Aortic smooth muscle cell (primary cell): Measurements from ENCODE around the gene ROMO1. TPM values are rescaled to one million over a fixed set of nuclear protein-coding genes. Genes with fewer than 3 reads are reported as not detected.

Experiments
- total RNA-seq: library from RNA; depleted of rRNA; stranded (reverse); fragments of >200 nt; gene quantifications from 2 replicates; pipeline ENCODE4 v1.2.3, GENCODE V29; 2014

ROMO1 gene
- total RNA-seq, result 265 and 380 TPM in 2 replicates

DNA sequence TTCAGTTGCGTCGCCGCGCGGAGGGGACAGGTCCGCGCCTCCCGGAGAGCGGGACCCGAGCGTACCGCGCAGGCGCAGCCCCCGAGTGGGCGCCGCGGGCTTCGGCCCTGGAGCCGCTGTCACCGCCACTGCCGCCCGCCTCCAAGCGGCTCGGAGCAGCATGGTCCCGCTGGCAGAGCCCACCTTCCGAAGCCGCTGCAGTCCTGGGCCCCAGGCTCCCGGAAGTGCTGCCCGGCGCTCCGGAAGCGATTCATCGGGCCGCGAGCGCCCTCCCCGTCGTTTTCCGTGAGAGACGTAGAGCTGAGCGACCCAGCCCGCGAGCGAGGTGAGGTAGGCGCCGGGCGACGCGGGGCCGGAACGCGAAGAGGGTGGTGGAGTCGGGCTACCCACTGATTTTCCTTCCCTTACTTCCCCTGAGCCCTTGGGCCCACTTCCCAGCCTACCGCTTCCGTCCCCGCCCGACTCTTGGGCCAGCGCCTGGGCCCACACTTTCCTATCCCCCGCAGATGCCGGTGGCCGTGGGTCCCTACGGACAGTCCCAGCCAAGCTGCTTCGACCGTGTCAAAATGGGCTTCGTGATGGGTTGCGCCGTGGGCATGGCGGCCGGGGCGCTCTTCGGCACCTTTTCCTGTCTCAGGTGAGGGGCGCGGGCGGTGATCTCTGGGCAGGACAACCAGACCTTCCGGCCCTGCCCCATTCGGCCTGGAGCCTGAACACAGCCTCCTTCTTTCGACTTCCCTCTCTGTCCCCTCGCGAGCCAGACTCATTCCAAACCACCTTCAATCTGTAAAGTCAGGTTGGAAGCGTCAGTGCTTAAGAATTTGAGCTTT is at the start of gene ROMO1, which contains the start of gene NFS1:
Gene ROMO1 (plus strand): TSS at position 279 of the 830 bp plus-strand sequence. CDS start 228 bp downstream, at position 507.
Gene NFS1 (minus strand): TSS at position 226 of the 830 bp plus-strand sequence. CDS start 64 bp downstream, at position 162.

DNA sequence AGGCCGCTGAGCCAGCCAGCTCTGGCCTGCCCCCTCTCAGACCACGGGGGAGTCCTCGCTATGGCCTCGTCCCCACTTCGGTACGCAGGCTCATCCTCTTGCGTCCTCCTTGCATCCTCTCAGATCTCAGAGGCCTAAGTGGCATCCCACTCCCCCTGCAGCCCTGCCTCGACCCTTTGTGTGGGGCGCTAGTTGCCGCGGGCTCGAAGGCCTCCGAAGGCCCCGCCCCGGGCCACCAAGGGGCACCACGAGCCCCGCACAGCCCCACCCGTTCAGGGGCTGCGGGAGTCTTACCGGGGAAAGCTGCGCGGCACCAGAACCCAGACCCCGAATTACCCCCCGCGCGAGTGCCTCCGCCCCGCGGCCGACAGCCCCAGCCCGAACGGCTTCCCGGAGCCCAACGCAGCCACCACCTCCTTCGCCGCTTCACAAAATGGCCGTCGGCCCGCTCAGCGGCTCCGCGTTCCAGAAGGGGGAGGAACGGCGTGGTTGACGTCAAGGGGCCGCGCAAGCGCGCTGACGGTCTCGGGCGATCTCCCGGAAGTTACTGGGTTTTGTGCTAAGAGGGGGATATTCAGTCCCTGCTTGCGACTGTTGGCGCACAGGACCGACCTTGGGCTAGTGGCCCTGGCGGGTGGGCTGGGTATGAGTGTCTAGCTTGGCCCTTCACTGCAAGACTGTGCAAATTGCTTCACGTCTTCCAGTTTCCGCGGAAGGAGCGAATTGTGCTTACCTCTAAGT is 34.6 kb upstream of the ROMO1 start, which contains the start of the genes CPNE1 and RBM12:
Gene CPNE1 (minus strand): TSS at position 435 of the 741 bp plus-strand sequence. CDS start 31,977 bp downstream, outside the sequence.
Gene RBM12 (minus strand): TSS at position 435 of the 741 bp plus-strand sequence. CDS start 9,578 bp downstream, outside the sequence.

DNA sequence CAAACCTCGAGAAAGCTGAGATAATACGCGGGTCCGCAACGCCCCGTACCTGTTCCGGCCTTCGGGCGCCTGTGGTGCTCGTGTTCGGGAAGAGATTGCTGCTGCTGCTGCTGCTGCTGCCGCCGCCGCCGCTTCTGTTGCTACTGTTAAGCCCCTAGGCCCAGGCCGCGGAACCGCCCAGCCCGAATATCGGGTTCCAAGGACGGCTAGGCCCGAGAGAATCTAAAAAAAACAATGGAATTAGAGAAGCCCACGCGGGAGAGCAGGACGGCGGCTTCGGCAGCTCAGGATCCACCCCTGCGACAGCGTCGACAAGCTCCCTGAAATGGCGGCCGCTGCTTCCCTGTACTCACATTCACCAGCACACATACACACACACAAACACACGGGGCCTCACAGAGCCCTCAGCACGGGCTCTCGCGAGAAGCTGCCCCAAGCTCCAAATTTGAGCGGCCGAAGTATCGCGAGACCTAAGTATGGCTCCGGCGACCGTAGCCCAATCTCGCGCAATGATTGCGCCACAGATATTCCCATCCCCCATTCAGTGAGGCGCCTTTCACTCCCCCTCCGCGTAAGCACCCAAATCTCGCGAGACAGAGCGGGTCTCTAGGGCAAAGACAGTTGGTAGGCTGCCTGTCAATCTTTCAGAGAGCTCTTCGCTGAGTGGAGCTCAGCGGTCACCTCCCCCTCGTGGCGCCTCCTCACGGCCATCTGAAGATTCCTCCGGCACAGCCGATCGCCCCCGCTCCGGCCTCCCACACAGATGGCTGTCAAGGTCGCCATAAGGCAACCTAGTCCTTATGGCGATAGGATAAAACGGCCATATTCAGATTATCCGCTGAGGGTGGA is 42.9 kb downstream of the ROMO1 start, which contains the start of gene RBM39:
Gene RBM39 (minus strand): TSS at position 369 of the 849 bp plus-strand sequence. CDS start 1,386 bp downstream, outside the sequence.

Other genes starting within 250 kb of the ROMO1 start
- gene CEP250, start 243.8 kb upstream of the ROMO1 start, total RNA-seq, result 15.7 and 20.5 TPM in 2 replicates
- gene C20orf173, start 169.8 kb upstream of the ROMO1 start, total RNA-seq, result not detected in 2 replicates
- gene ERGIC3, start 157.3 kb upstream of the ROMO1 start, total RNA-seq, result 353 and 375 TPM in 2 replicates
- gene SPAG4, start 83.6 kb upstream of the ROMO1 start, total RNA-seq, result 4.9 and 5.2 TPM in 2 replicates
- gene CPNE1, start 34.5 kb upstream of the ROMO1 start, total RNA-seq, result 129 and 146 TPM in 2 replicates
- 38.2 and 40.7 TPM in 2 replicates for gene RBM12, start 34.5 kb upstream of the ROMO1 start, total RNA-seq
- 20.3 and 29.0 TPM in 2 replicates for gene NFS1, start 53 bp upstream of the ROMO1 start, total RNA-seq
- gene RBM39, start 42.9 kb downstream of the ROMO1 start, total RNA-seq, result 324 and 369 TPM in 2 replicates
- 22.2 and 25.8 TPM in 2 replicates for gene PHF20, start 72.6 kb downstream of the ROMO1 start, total RNA-seq